Uterus (tissue), 2 donors: ENCODE measurements around the gene NEK8.

Experiments used
- POLR2A ChIP-seq, 2 donors: fragments of 450-650 bp; IDR thresholded peaks; one replicate each; pipeline ENCODE4 v1.6.1; 2016; ENCODE audit warnings: antibody characterized with exemption in 2 of 2, mild to moderate bottlenecking in 1 of 2, moderate library complexity in 1 of 2
- TF ChIP-seq, protein P1 (sequence below), 4 experiments: fragments of 200-600 bp in 2 of 4; fragments of 450-650 bp in 2 of 4; sonication (generic) in 2 of 4; IDR thresholded peaks; one replicate each; pipeline ENCODE4 v1.5.1; 2016 to 2019; ENCODE audit warnings: antibody characterized with exemption in 4 of 4, mild to moderate bottlenecking in 2 of 4, moderate library complexity in 1 of 4

- TF ChIP-seq, protein P1, sequence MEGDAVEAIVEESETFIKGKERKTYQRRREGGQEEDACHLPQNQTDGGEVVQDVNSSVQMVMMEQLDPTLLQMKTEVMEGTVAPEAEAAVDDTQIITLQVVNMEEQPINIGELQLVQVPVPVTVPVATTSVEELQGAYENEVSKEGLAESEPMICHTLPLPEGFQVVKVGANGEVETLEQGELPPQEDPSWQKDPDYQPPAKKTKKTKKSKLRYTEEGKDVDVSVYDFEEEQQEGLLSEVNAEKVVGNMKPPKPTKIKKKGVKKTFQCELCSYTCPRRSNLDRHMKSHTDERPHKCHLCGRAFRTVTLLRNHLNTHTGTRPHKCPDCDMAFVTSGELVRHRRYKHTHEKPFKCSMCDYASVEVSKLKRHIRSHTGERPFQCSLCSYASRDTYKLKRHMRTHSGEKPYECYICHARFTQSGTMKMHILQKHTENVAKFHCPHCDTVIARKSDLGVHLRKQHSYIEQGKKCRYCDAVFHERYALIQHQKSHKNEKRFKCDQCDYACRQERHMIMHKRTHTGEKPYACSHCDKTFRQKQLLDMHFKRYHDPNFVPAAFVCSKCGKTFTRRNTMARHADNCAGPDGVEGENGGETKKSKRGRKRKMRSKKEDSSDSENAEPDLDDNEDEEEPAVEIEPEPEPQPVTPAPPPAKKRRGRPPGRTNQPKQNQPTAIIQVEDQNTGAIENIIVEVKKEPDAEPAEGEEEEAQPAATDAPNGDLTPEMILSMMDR (IDR thresholded peaks at IDR 0.05) = no peak
- TF ChIP-seq POLR2A (IDR thresholded peaks at IDR 0.05) = no peak
Measured at GRCh38 chr17:28707339-28707720, 21.3 kb upstream of the NEK8 start.
